ENCODE data around the gene MERTK. TPM values are rescaled to one million over a fixed set of nuclear protein-coding genes. Genes with fewer than 3 reads are reported as not detected.

MERTK gene
- total RNA-seq: 33.3 and 34.6 TPM in 2 replicates

DNA sequence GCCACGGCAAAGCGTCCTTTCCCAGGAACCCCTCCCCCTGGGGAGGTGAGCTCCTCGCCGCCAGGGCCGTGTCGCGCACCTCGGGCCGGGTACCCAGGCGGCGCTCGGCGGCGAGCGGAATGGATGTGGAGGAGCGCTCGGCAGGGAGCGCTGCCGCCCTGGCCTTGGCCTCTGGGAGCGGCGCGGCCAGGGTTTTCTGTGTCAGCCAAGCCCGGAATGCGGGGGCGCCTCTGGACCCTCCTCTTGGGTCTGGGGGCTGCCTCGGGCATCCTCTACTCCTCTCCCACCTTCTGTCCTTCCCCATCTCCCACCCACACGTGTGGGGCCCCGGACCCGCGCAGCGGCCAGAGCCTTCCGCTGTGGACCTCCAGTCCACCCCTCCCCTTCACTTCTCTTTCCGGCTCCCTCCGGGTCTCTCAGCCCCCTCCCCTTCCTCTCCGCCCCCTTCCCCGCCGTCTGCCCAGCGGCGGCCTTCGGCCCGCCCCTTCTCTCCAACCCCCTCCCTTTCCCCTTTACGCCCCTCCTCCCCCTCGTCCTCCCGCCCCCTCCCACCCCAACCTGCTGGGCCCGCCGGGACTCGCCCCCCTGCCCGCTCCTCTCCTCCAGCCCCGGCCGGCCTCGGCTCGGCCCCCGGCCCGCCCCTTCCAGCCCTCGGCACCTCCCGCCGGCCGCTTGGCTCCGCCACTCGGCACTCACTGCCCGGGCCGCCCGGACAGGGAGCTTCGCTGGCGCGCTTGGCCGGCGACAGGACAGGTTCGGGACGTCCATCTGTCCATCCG lies at the start of gene MERTK:
Gene MERTK, plus strand, starts transcription at position 684 of the 779 bp plus-strand sequence. CDS start 129 bp downstream, outside the sequence.

DNA sequence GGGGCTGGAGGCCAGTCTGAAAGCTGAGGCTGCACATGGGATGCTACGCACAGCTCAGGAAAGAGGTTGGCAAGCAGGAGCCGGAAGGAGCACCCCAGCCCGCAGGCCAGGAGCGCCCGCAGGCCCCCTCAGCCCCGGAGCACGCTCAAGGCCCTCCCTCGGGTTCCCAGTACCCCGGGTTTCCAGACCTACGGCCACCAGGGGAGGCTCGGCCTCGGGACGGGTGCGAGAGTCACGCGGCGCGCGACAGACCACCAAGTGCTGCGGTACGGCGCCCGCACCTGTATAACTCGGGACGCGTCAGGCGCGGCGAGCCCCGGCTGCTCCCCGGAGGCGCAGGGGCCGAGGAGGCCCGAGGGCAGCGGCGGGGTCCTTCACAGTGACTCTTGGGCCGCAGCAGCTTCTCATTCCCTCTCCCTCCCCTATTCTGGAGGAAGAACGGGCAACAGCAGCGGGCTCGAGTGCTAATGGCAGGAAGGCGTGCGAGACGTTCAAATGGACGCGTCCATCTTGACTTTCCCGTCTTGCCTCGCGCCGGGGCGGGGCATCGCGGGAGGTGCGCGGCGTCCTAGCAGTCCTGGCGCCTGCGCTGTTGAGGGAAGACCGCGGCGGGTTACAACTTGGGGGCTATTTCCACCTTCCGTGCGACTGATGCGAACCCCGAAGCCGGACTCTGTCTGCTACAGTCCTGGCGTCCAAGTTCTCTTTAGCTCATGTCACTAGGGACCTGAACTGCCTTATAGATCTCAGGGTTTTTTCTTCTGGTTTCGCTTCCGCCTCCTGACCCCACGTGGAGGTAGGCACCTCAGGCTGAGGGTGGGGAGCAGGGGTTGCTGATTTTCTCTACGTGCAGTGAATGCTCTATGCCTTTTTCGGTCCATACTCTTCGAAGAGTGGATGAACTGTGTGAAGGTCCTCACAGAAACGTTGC lies 14.5 kb upstream of the MERTK start, which contains the start of gene ANAPC1:
Gene ANAPC1, minus strand, starts transcription at position 533 of the 931 bp plus-strand sequence. CDS start 3,368 bp downstream, outside the sequence.

DNA sequence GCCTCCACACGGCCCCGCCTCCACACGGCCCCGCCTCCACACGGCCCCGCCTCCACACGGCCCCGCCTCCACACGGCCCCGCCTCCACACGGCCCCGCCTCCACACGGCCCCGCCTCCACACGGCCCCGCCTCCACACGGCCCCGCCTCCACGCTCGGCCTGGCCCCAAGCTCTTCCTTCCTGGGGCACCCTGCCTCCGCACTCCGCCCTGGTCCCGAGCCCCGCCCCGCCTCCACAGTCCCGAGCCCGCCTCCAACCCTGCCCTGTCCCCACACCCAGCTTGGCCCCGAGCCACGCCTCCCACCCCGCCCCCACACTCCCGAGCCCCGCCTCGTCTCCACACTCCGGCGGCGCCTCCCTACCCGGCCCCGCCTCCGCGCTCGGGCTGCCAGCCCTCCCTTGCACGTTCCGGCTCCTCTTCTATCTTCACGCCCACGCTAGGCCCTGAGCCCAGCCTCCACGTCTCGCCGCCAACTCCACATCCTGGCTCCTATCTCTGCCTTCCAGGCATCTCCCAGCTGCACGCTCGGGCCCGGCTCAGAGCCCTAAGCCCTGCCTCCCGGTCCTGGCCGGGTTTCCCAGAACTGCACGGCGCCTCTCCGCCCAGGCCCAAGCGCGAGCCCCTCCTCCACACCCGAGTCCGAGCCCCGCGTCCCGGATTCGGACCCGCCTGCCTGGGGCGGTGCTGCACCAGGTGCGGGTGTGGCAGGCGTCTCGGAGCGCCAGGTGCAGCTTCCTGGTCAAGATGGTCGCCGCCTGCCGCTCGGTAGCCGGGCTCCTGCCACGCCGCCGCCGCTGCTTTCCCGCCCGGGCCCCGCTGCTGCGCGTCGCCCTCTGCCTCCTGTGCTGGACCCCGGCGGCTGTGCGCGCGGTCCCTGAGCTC lies 156.7 kb downstream of the MERTK start, which contains the start of gene TMEM87B:
Gene TMEM87B, plus strand, starts transcription at position 423 of the 883 bp plus-strand sequence. Its CDS starts 323 bp downstream, at position 746.

Small RNA genes within 50 kb of the gene (small RNA-seq; reads per million reads assigned to genes)
- gene RN7SL297P: not detected

Other genes with a start within 250 kb of the MERTK start
- 119 and 147 TPM in 2 replicates for gene ANAPC1, start 14.4 kb upstream of the MERTK start, total RNA-seq
- 72.9 and 88.7 TPM in 2 replicates for gene TMEM87B, start 156.7 kb downstream of the MERTK start, total RNA-seq
- 2.9 and 5.2 TPM in 2 replicates for gene FBLN7, start 239.8 kb downstream of the MERTK start, total RNA-seq

All from thoracic aorta endothelial cell (primary cell).